ENCODE measurements around the gene NUDT4B.
"Not testable (repeated sequence)": the region's sequence is repeated elsewhere in the genome, so short reads cannot be mapped to it uniquely, and the experiment has no call there.

The NUDT4B gene
- 0 reads per million in 2 experiments for total RNA-seq

- not testable (repeated sequence) for DNase-seq (ENCODE audit: low read depth)
Measured at GRCh38 chr1:148748563-148749334, at the start of gene NUDT4B. NUDT4B (plus strand) TSS chr1:148748774; CDS start chr1:148748953, 179 bp downstream.

GRCh38 chr1:148699357-148699756, 49.2 kb upstream of the NUDT4B start:
- not testable (repeated sequence) for DNase-seq (ENCODE audit: low read depth)

- DNase-seq (ENCODE audit: low read depth) = not testable (repeated sequence)
Measured at GRCh38 chr1:148702242-148702641, 46.3 kb upstream of the NUDT4B start.

- DNase-seq (ENCODE audit: low read depth) = not testable (repeated sequence)
Measured at GRCh38 chr1:148703973-148704591, 44.5 kb upstream of the NUDT4B start.

GRCh38 chr1:148705316-148705948, 43.1 kb upstream of the NUDT4B start:
- not testable (repeated sequence) for DNase-seq (ENCODE audit: low read depth)

- DNase-seq (ENCODE audit: low read depth) = not testable (repeated sequence)
Measured at GRCh38 chr1:148708779-148709333, 39.7 kb upstream of the NUDT4B start.

- not testable (repeated sequence) for DNase-seq (ENCODE audit: low read depth)
Measured at GRCh38 chr1:148710772-148711523, 37.6 kb upstream of the NUDT4B start.

GRCh38 chr1:148712353-148712752, 36.2 kb upstream of the NUDT4B start:
- DNase-seq (ENCODE audit: low read depth) = not testable (repeated sequence)

- not testable (repeated sequence) for DNase-seq (ENCODE audit: low read depth)
Measured at GRCh38 chr1:148715518-148715917, 33.1 kb upstream of the NUDT4B start.

GRCh38 chr1:148716966-148717520, 31.5 kb upstream of the NUDT4B start:
- not testable (repeated sequence) for DNase-seq (ENCODE audit: low read depth)

- not testable (repeated sequence) for DNase-seq (ENCODE audit: low read depth)
Measured at GRCh38 chr1:148720918-148721317, 27.7 kb upstream of the NUDT4B start.

GRCh38 chr1:148722758-148723157, 25.8 kb upstream of the NUDT4B start:
- not testable (repeated sequence) for DNase-seq (ENCODE audit: low read depth)

- not testable (repeated sequence) for DNase-seq (ENCODE audit: low read depth)
Measured at GRCh38 chr1:148723515-148723914, 25.1 kb upstream of the NUDT4B start.

- not testable (repeated sequence) for DNase-seq (ENCODE audit: low read depth)
Measured at GRCh38 chr1:148724872-148725271, 23.7 kb upstream of the NUDT4B start.

- not testable (repeated sequence) for DNase-seq (ENCODE audit: low read depth)
Measured at GRCh38 chr1:148727862-148728261, 20.7 kb upstream of the NUDT4B start.

- DNase-seq (ENCODE audit: low read depth) = not testable (repeated sequence)
Measured at GRCh38 chr1:148729128-148729527, 19.4 kb upstream of the NUDT4B start.

GRCh38 chr1:148729541-148729940, 19.0 kb upstream of the NUDT4B start:
- not testable (repeated sequence) for DNase-seq (ENCODE audit: low read depth)

GRCh38 chr1:148732277-148732676, 16.3 kb upstream of the NUDT4B start:
- not testable (repeated sequence) for DNase-seq (ENCODE audit: low read depth)

GRCh38 chr1:148733585-148734310, 14.8 kb upstream of the NUDT4B start:
- not testable (repeated sequence) for DNase-seq (ENCODE audit: low read depth)

GRCh38 chr1:148734311-148734662, 14.3 kb upstream of the NUDT4B start:
- DNase-seq (ENCODE audit: low read depth) = not testable (repeated sequence)

Measured in T follicular helper cell (primary cell).